ENCODE measurements around the gene DMD. TPM values are rescaled to one million over a fixed set of nuclear protein-coding genes. Genes with fewer than 3 reads are reported as not detected.

DMD gene
- total and polyA plus RNA-seq, 2 donors (not counting 1 experiment from before 2014, with no cell fraction given): 2.0 to 51.8 TPM

DNA sequence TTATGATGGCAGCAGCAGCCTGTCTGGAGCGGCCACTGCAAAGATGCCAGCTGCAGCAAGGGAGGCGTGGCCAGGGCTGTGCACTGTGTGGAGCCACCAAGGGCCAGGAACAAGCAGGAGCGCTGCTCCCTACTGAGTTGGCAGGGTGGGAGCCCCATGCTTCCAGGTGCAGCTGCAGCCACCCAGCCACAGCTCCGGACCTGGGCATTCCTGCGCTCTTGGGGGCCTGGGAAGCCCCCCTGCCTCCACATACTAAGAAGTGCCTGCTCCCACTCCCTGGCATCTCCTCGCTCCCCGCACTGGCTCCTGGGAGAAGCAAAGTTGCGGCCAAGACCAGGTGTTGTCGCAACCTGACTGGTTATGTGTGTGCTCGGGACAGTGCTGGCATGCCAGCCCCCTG lies 619.8 kb downstream of the DMD start:
- intact Hi-C loops (cut with micrococcal nuclease): no loop called here
- DNase-seq (no peak), ATAC-seq (ENCODE audit: low read depth) (no peak)
- Mint-ChIP-seq H3K9me3 (ENCODE audit: insufficient read depth) (no peaks in the 10 kb centered on the region), H3K4me1 (no peaks in the 10 kb centered on the region), H3K27me3 (no peaks in the 10 kb centered on the region), H3K4me3 (no peak overlapping the region), H3K27ac (no peak overlapping the region)
- Histone ChIP-seq H3K79me2 (ENCODE audit: control insufficient read depth, insufficient read depth, low read length) (no peaks in the 10 kb centered on the region), H4K20me1 (ENCODE audit: control insufficient read depth, insufficient read depth, low read length, poor library complexity, severe bottlenecking) (no peaks in the 10 kb centered on the region), H3K9me3 (ENCODE audit: control extremely low read depth in 1 of 3, control insufficient read depth in 2 of 3, insufficient read depth in 1 of 3, low read length in 2 of 3) (peaks cover 0 to 17% (median 0%) of the 10 kb centered on the region in 3 donors), H3K36me3 (replicated peaks in 1 of 2; ENCODE audit: control extremely low read depth in 1 of 2, control insufficient read depth in 1 of 2, extremely low read depth in 1 of 2, insufficient read depth in 2 of 2, low read length in 1 of 2) (no peaks in the 10 kb centered on the region), H3K9ac (ENCODE audit: low read length) (no peak overlapping the region), H3K4me3 (ENCODE audit: control extremely low read depth in 1 of 5, extremely low read depth in 1 of 5, insufficient read depth in 1 of 5, low read depth in 2 of 5, low read length in 4 of 5) (no peak overlapping the region), H2AFZ (ENCODE audit: insufficient read depth, low read depth, low read length, poor library complexity, severe bottlenecking) (no peak overlapping the region), H3K27me3 (replicated peaks in 1 of 4; ENCODE audit: control extremely low read depth in 1 of 4, control insufficient read depth in 3 of 4, insufficient read depth in 4 of 4, low read length in 3 of 4) (no peaks in the 10 kb centered on the region), H3K27ac (ENCODE audit: low read length in 2 of 2) (no peak overlapping the region), H3K4me2 (replicated peaks; ENCODE audit: low read depth, low read length, poor library complexity, severe bottlenecking) (no peak overlapping the region), H3K4me1 (ENCODE audit: control insufficient read depth in 2 of 2, insufficient read depth in 2 of 2, low read length in 2 of 2) (no peaks in the 10 kb centered on the region)
- CTCF ChIA-PET: no interaction called here
- WGBS (ENCODE audit: insufficient coverage): 97% methylated on average over 5 of the region's 10 CpGs
- TF ChIP-seq, protein P1, sequence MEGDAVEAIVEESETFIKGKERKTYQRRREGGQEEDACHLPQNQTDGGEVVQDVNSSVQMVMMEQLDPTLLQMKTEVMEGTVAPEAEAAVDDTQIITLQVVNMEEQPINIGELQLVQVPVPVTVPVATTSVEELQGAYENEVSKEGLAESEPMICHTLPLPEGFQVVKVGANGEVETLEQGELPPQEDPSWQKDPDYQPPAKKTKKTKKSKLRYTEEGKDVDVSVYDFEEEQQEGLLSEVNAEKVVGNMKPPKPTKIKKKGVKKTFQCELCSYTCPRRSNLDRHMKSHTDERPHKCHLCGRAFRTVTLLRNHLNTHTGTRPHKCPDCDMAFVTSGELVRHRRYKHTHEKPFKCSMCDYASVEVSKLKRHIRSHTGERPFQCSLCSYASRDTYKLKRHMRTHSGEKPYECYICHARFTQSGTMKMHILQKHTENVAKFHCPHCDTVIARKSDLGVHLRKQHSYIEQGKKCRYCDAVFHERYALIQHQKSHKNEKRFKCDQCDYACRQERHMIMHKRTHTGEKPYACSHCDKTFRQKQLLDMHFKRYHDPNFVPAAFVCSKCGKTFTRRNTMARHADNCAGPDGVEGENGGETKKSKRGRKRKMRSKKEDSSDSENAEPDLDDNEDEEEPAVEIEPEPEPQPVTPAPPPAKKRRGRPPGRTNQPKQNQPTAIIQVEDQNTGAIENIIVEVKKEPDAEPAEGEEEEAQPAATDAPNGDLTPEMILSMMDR (IDR thresholded peaks at IDR 0.05): no peak
- TF ChIP-seq EZH2 (IDR thresholded peaks at IDR 0.05; ENCODE audit: borderline replicate concordance, insufficient read depth, low read depth, low read length, poor library complexity, severe bottlenecking): no peak
- POLR2A ChIA-PET: no interaction called here

DNA sequence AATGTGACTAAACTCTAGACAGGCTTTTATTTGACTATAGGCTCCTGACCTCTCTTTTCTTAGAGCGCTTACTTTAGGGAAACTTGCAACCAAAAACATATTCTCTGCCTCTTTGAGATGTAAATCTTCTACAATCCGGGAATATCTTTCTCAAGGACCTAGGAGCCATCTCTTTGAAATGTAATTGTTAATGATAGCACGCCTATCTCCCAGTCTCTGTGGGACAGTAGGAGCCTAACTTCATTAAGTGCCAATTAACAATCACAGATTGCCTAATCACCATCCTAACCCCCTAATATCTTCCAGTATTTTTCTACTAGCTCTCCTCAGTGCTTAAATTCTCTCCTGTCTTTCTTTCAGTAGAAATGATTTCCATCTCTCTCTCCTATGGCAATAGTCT lies 628.6 kb downstream of the DMD start:
- Histone ChIP-seq H3K4me3 (ENCODE audit: control extremely low read depth in 1 of 5, extremely low read depth in 1 of 5, insufficient read depth in 1 of 5, low read depth in 2 of 5, low read length in 4 of 5) (no peak overlapping the region), H3K9me3 (ENCODE audit: control extremely low read depth in 1 of 3, control insufficient read depth in 2 of 3, insufficient read depth in 1 of 3, low read length in 2 of 3) (no peaks in the 10 kb centered on the region), H2AFZ (ENCODE audit: insufficient read depth, low read depth, low read length, poor library complexity, severe bottlenecking) (no peak overlapping the region), H3K36me3 (replicated peaks in 1 of 2; ENCODE audit: control extremely low read depth in 1 of 2, control insufficient read depth in 1 of 2, extremely low read depth in 1 of 2, insufficient read depth in 2 of 2, low read length in 1 of 2) (no peaks in the 10 kb centered on the region), H3K79me2 (ENCODE audit: control insufficient read depth, insufficient read depth, low read length) (no peaks in the 10 kb centered on the region), H3K4me2 (replicated peaks; ENCODE audit: low read depth, low read length, poor library complexity, severe bottlenecking) (no peak overlapping the region), H3K9ac (ENCODE audit: low read length) (no peak overlapping the region), H3K4me1 (ENCODE audit: control insufficient read depth in 2 of 2, insufficient read depth in 2 of 2, low read length in 2 of 2) (no peaks in the 10 kb centered on the region), H3K27me3 (replicated peaks in 1 of 4; ENCODE audit: control extremely low read depth in 1 of 4, control insufficient read depth in 3 of 4, insufficient read depth in 4 of 4, low read length in 3 of 4) (no peaks in the 10 kb centered on the region), H3K27ac (ENCODE audit: low read length in 2 of 2) (no peak overlapping the region), H4K20me1 (ENCODE audit: control insufficient read depth, insufficient read depth, low read length, poor library complexity, severe bottlenecking) (no peaks in the 10 kb centered on the region)
- intact Hi-C loops (cut with micrococcal nuclease): no loop called here
- Mint-ChIP-seq H3K27ac (no peak overlapping the region), H3K4me1 (no peaks in the 10 kb centered on the region), H3K9me3 (ENCODE audit: insufficient read depth) (no peaks in the 10 kb centered on the region), H3K27me3 (no peaks in the 10 kb centered on the region), H3K4me3 (no peak overlapping the region)
- TF ChIP-seq, protein P1 (IDR thresholded peaks at IDR 0.05): no peak
- no peak for TF ChIP-seq EZH2 (IDR thresholded peaks at IDR 0.05; ENCODE audit: borderline replicate concordance, insufficient read depth, low read depth, low read length, poor library complexity, severe bottlenecking)
- ATAC-seq (ENCODE audit: low read depth): no peak
- DNase-seq: no peak
- ChIA-PET CTCF (no interaction called here), POLR2A (no interaction called here)
- no CpG with 5 or more reads among the region's 3 CpGs for WGBS (ENCODE audit: insufficient coverage)
